HEK293 (cell line): Measurements from ENCODE around the gene HOXD1.
A peak's percentile ranks its signal among the peaks of the same experiment; 100 is the strongest.

Experiments used
- CTCF ChIA-PET: fragments of 350-600 bp; formaldehyde crosslinking; extraction: SDS; loops from one replicate; lab custom pipeline; 2021; ENCODE audit warnings: antibody characterized with exemption; lab: Yijun Ruan, JAX
- POLR2A ChIA-PET: fragments of 300-600 bp; formaldehyde crosslinking; extraction: SDS; loops from one replicate; lab custom pipeline; 2020; ENCODE audit warnings: antibody characterized with exemption, inconsistent platforms; lab: Yijun Ruan, JAX
- H3K27ac ChIP-seq: fragments of 200-500 bp; sonication (Bioruptor generic); 2 replicates; pipeline ENCODE4 v1.5.1; 2014; ENCODE audit warnings: low read depth, low read length, control low read depth, inconsistent platforms; ENCODE audit errors: extremely low read depth
- H3K36me3 ChIP-seq, 2 experiments: fragments of 200-500 bp in 1 of 2; sonication (Bioruptor generic) in 1 of 2; 1 replicate in 1 of 2; 2 replicates in 1 of 2; pipeline ENCODE4 v1.5.1; 2014 to 2017; ENCODE audit warnings: inconsistent platforms in 2 of 2, low read length in 2 of 2; ENCODE audit not compliant: control insufficient read depth in 2 of 2, insufficient read depth in 1 of 2
- H3K4me1 ChIP-seq: fragments of 200-500 bp; sonication (Bioruptor generic); 2 replicates; pipeline ENCODE4 v1.5.1; 2014; ENCODE audit warnings: mild to moderate bottlenecking, low read length, inconsistent platforms; ENCODE audit not compliant: control insufficient read depth, insufficient read depth
- H3K4me3 ChIP-seq: 2 replicates; pipeline ENCODE4 v1.5.1; 2011; ENCODE audit warnings: low read depth, mild to moderate bottlenecking, control low read depth, low read length, moderate library complexity
- H3K9me3 ChIP-seq: fragments of 200-500 bp; sonication (Bioruptor generic); 2 replicates; pipeline ENCODE4 v1.5.1; 2014; ENCODE audit warnings: low read depth, low read length, inconsistent platforms; ENCODE audit not compliant: control insufficient read depth, insufficient read depth
- GFI1B ChIP-seq: fragments of 450-650 bp; formaldehyde crosslinking; IDR thresholded peaks from 2 replicates; pipeline ENCODE4 v1.5.1; 2016; ENCODE audit warnings: missing biosample characterization, missing genetic modification characterization
- SP3 ChIP-seq: fragments of 450-650 bp; formaldehyde crosslinking; IDR thresholded peaks from 2 replicates; pipeline ENCODE4 v1.5.1; 2016; ENCODE audit warnings: missing biosample characterization, missing genetic modification characterization
- TRIM28 ChIP-seq: IDR thresholded peaks from 2 replicates; pipeline ENCODE4 v1.6.1; 2011; ENCODE audit warnings: low read length, control low read depth, borderline replicate concordance
- ZEB2 ChIP-seq: fragments of 450-650 bp; formaldehyde crosslinking; IDR thresholded peaks from 2 replicates; pipeline ENCODE4 v1.5.1; 2016; ENCODE audit warnings: missing biosample characterization, missing genetic modification characterization
- ZNF114 ChIP-seq: fragments of 450-650 bp; formaldehyde crosslinking; IDR thresholded peaks from 2 replicates; pipeline ENCODE4 v1.5.0; 2017; ENCODE audit warnings: missing biosample characterization, missing genetic modification characterization
- ZNF157 ChIP-seq: fragments of 450-650 bp; formaldehyde crosslinking; IDR thresholded peaks from 2 replicates; pipeline ENCODE4 v1.5.1; 2016; ENCODE audit warnings: missing biosample characterization, missing genetic modification characterization
- ZNF221 ChIP-seq: fragments of 450-650 bp; formaldehyde crosslinking; IDR thresholded peaks from 2 replicates; pipeline ENCODE4 v1.5.1; 2017; ENCODE audit warnings: missing biosample characterization, missing genetic modification characterization, borderline replicate concordance
- ZNF26 ChIP-seq: fragments of 450-650 bp; formaldehyde crosslinking; IDR thresholded peaks from 2 replicates; pipeline ENCODE4 v1.5.1; 2016; ENCODE audit warnings: missing biosample characterization, missing genetic modification characterization
- ZNF311 ChIP-seq: fragments of 450-650 bp; formaldehyde crosslinking; IDR thresholded peaks from 2 replicates; pipeline ENCODE4 v1.5.1; 2017; ENCODE audit warnings: missing biosample characterization, missing genetic modification characterization, borderline replicate concordance
- ZNF391 ChIP-seq: fragments of 450-650 bp; formaldehyde crosslinking; IDR thresholded peaks from 2 replicates; pipeline ENCODE4 v1.5.1; 2016; ENCODE audit warnings: low read depth, missing biosample characterization, missing genetic modification characterization, borderline replicate concordance
- ZNF404 ChIP-seq: fragments of 450-650 bp; formaldehyde crosslinking; IDR thresholded peaks from 2 replicates; pipeline ENCODE4 v1.5.1; 2017; ENCODE audit warnings: missing biosample characterization, missing genetic modification characterization
- ZNF529 ChIP-seq: fragments of 450-650 bp; formaldehyde crosslinking; IDR thresholded peaks from 2 replicates; pipeline ENCODE4 v1.5.1; 2017; ENCODE audit warnings: missing genetic modification characterization, missing biosample characterization; ENCODE audit not compliant: insufficient replicate concordance
- ZNF561 ChIP-seq: fragments of 450-650 bp; IDR thresholded peaks from 2 replicates; pipeline ENCODE4 v1.5.1; 2018; ENCODE audit warnings: missing biosample characterization, missing genetic modification characterization, borderline replicate concordance
- ZNF600 ChIP-seq: fragments of 450-650 bp; formaldehyde crosslinking; IDR thresholded peaks from 2 replicates; pipeline ENCODE4 v1.5.1; 2016; ENCODE audit warnings: missing biosample characterization, missing genetic modification characterization
- ZNF626 ChIP-seq: fragments of 450-650 bp; sonication (Bioruptor Pico); formaldehyde crosslinking; IDR thresholded peaks from 2 replicates; pipeline ENCODE4 v1.5.1; 2018; ENCODE audit warnings: missing biosample characterization, missing genetic modification characterization, inconsistent platforms
- ZNF660 ChIP-seq: fragments of 450-650 bp; IDR thresholded peaks from 2 replicates; pipeline ENCODE4 v1.5.1; 2018; ENCODE audit warnings: missing biosample characterization, mild to moderate bottlenecking, missing genetic modification characterization
- ZNF747 ChIP-seq: fragments of 450-650 bp; formaldehyde crosslinking; IDR thresholded peaks from 2 replicates; pipeline ENCODE4 v1.5.1; 2016; ENCODE audit warnings: missing biosample characterization, missing genetic modification characterization
- ZNF768 ChIP-seq: fragments of 450-650 bp; formaldehyde crosslinking; IDR thresholded peaks from 2 replicates; pipeline ENCODE4 v1.5.1; 2018; ENCODE audit warnings: missing biosample characterization, mild to moderate bottlenecking, missing genetic modification characterization
- ZNF843 ChIP-seq: fragments of 450-650 bp; formaldehyde crosslinking; IDR thresholded peaks from 2 replicates; pipeline ENCODE4 v1.5.1; 2016; ENCODE audit warnings: missing biosample characterization, missing genetic modification characterization
- ZSCAN30 ChIP-seq: fragments of 450-650 bp; IDR thresholded peaks from 2 replicates; pipeline ENCODE4 v1.5.1; 2018; ENCODE audit warnings: missing biosample characterization, mild to moderate bottlenecking, missing genetic modification characterization, moderate library complexity
- TF ChIP-seq, protein P1 (sequence below): fragments of 450-650 bp; formaldehyde crosslinking; IDR thresholded peaks from 2 replicates; pipeline ENCODE4 v1.5.1; 2017; ENCODE audit warnings: missing biosample characterization, missing genetic modification characterization
- TF ChIP-seq, protein P2 (sequence below): fragments of 450-650 bp; formaldehyde crosslinking; IDR thresholded peaks from 2 replicates; pipeline ENCODE4 v1.5.1; 2016; ENCODE audit warnings: missing biosample characterization, missing genetic modification characterization
- TF ChIP-seq, protein P3 (sequence below): fragments of 450-650 bp; formaldehyde crosslinking; IDR thresholded peaks from 2 replicates; pipeline ENCODE4 v1.5.1; 2016; ENCODE audit warnings: missing biosample characterization, missing genetic modification characterization, borderline replicate concordance

Gene HOXD1

DNA sequence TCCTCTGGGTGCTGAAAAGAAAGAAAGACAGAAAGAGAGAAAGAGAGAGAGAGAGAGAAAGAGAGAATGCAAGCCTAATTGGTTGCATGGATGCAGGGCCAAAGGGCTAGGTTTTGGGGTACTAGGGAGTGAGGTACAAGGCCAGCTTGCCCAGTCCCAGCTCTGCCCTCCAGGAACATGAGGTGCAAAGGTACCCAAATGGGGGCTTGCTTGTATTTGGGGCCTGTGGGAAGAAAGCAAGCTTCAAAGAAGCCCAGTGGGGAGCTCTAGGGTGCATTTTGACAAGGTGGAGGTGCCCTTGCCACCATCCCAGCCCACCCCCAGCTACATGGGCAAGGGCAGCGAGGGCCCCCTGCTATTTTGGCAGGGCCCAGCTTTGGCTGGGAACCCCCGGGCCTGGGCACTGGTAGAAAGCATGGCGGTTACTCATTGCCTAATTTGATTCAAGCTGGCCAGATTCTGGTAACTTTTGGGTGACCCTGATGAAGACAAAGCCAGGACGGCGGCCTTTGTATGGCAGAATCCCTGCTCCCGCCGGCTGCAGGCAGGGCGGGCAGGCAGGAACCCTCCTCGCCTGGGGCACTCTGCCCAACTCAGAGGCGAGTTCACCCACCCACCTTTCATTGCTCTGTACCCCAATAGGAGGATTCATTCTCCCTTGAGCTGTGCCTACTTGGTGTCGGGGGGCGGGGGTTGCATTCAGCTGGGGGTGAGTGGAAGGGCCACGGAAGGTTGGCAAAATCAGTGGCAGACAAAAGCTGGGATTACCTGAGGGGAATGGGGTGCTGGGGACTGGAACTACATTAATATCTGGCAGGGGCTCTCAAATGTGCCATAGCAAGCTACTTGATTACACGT lies 37.7 kb upstream of the HOXD1 start:
- no peak overlapping the region for H3K4me3 ChIP-seq
- no peak for TF ChIP-seq ZNF843 (tag by site-specific recombination)
- TF ChIP-seq, protein P1, sequence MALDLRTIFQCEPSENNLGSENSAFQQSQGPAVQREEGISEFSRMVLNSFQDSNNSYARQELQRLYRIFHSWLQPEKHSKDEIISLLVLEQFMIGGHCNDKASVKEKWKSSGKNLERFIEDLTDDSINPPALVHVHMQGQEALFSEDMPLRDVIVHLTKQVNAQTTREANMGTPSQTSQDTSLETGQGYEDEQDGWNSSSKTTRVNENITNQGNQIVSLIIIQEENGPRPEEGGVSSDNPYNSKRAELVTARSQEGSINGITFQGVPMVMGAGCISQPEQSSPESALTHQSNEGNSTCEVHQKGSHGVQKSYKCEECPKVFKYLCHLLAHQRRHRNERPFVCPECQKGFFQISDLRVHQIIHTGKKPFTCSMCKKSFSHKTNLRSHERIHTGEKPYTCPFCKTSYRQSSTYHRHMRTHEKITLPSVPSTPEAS (tag by site-specific recombination), result no peak
- no peak for TF ChIP-seq ZNF626 (tag by site-specific recombination)
- no peak for TF ChIP-seq ZNF747 (tag by site-specific recombination)
- TF ChIP-seq, protein P2, sequence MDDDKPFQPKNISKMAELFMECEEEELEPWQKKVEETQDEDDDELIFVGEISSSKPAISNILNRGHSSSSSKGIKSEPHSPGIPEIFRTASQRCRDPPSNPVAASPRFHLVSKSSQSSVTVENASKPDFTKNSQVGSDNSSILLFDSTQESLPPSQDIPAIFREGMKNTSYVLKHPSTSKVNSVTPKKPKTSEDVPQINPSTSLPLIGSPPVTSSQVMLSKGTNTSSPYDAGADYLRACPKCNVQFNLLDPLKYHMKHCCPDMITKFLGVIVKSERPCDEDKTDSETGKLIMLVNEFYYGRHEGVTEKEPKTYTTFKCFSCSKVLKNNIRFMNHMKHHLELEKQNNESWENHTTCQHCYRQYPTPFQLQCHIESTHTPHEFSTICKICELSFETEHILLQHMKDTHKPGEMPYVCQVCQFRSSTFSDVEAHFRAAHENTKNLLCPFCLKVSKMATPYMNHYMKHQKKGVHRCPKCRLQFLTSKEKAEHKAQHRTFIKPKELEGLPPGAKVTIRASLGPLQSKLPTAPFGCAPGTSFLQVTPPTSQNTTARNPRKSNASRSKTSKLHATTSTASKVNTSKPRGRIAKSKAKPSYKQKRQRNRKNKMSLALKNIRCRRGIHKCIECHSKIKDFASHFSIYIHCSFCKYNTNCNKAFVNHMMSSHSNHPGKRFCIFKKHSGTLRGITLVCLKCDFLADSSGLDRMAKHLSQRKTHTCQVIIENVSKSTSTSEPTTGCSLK (tag by site-specific recombination), result no peak
- TF ChIP-seq ZEB2 (tag by site-specific recombination), result no peak
- TF ChIP-seq ZNF600, result no peak
- TF ChIP-seq ZNF660 (tag by site-specific recombination), result no peak
- TF ChIP-seq ZNF768, result no peak
- no peak for TF ChIP-seq ZNF561 (tag by site-specific recombination)
- no peak for TF ChIP-seq SP3
- no peak for TF ChIP-seq ZNF26 (tag by site-specific recombination)
- H3K4me1 ChIP-seq, result peaks cover 20% of the 10 kb centered on the region
- peaks cover 0 to 46% of the 10 kb centered on the region in 2 experiments; a peak in 1 of 3 replicates for H3K36me3 ChIP-seq
- POLR2A ChIA-PET, result interaction anchor here (0.9 to 1.8 kb wide), 3 partner anchors 10 to 15 kb away, joined by 3 to 5 read pairs (median 4); no protein-coding TSS in a partner anchor
- H3K9me3 ChIP-seq, result no peaks in the 10 kb centered on the region
- no peak overlapping the region; the same call in 1 of the 2 replicates for H3K27ac ChIP-seq
- CTCF ChIA-PET, result interaction anchor here (0.7 to 3.2 kb wide), 4 partner anchors 10 to 979 kb away, joined by 3 to 16 read pairs (median 6); no protein-coding TSS in a partner anchor

- H3K27ac ChIP-seq, result peak within 1 kb of the TSS; percentile 95
- TF ChIP-seq GFI1B (tag by site-specific recombination), result no peak
- TF ChIP-seq ZNF600, result no peak
- no peak for TF ChIP-seq ZNF391 (tag by site-specific recombination)
- no peak for TF ChIP-seq ZNF221 (tag by site-specific recombination)
- no peak for TF ChIP-seq ZNF529 (tag by site-specific recombination)
- TF ChIP-seq ZNF561 (tag by site-specific recombination), result no peak
- no peak for TF ChIP-seq ZNF114 (tag by site-specific recombination)
- TF ChIP-seq ZSCAN30 (tag by site-specific recombination), result no peak
- no peak for TF ChIP-seq ZNF404 (tag by site-specific recombination)
- TF ChIP-seq, protein P3, sequence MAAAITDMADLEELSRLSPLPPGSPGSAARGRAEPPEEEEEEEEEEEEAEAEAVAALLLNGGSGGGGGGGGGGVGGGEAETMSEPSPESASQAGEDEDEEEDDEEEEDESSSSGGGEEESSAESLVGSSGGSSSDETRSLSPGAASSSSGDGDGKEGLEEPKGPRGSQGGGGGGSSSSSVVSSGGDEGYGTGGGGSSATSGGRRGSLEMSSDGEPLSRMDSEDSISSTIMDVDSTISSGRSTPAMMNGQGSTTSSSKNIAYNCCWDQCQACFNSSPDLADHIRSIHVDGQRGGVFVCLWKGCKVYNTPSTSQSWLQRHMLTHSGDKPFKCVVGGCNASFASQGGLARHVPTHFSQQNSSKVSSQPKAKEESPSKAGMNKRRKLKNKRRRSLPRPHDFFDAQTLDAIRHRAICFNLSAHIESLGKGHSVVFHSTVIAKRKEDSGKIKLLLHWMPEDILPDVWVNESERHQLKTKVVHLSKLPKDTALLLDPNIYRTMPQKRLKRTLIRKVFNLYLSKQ (tag by site-specific recombination), result no peak
- TF ChIP-seq TRIM28, result no peak
- TF ChIP-seq ZNF157 (tag by site-specific recombination), result no peak
- TF ChIP-seq ZNF311 (tag by site-specific recombination), result no peak
- TF ChIP-seq, all 188 proteins: peak for 0
- POLR2A ChIA-PET, result interaction anchor here (0.9 to 1.8 kb wide), 3 partner anchors 9 to 15 kb away, joined by 3 to 5 read pairs (median 4); no protein-coding TSS in a partner anchor
- peaks cover 20% of the 10 kb centered on the region for H3K4me1 ChIP-seq
- H3K36me3 ChIP-seq, result peaks cover 0 to 46% of the 10 kb centered on the region in 2 experiments; a peak in 1 of 3 replicates
- CTCF ChIA-PET, result interaction anchor here (0.7 to 3.2 kb wide), 8 partner anchors 11 to 978 kb away, joined by 3 to 17 read pairs (median 4); no protein-coding TSS in a partner anchor
- H3K4me3 ChIP-seq, result peak within 1 kb of the TSS; percentile 66
- H3K9me3 ChIP-seq, result no peaks in the 10 kb centered on the region
Measured at GRCh38 chr2:176151442-176152287, 36.8 kb upstream of the HOXD1 start, which contains the start of gene HOXD4. Gene HOXD4, plus strand, starts transcription at chr2:176151550. Its CDS starts 84 bp downstream, at chr2:176151634.
